ENCODE data around the gene TOPAZ1. TPM values are rescaled to one million over a fixed set of nuclear protein-coding genes. Genes with fewer than 3 reads are reported as not detected.

The TOPAZ1 gene
- total and polyA plus RNA-seq, 2 of the 13 experiments (the other 11 are each of a cell fraction or from before 2014, with no cell fraction given), result not detected

GRCh38 chr3:44321335-44321734, 79.6 kb downstream of the TOPAZ1 start (continued):
- TF ChIP-seq ZNF280B (CRISPR knock-in tag; IDR thresholded peaks at IDR 0.05; ENCODE audit: borderline replicate concordance) (no peak), ZNF484 (CRISPR knock-in tag; IDR thresholded peaks at IDR 0.05; ENCODE audit: borderline replicate concordance, low read depth) (no peak), SMYD3 (CRISPR knock-in tag; IDR thresholded peaks at IDR 0.05) (no peak), ETS1 (CRISPR knock-in tag; IDR thresholded peaks at IDR 0.05) (no peak), DRAP1 (CRISPR knock-in tag; IDR thresholded peaks at IDR 0.05) (peak; percentile 35; the same call in 1 of the 2 replicates), ZSCAN20 (CRISPR knock-in tag; IDR thresholded peaks at IDR 0.05; ENCODE audit: borderline replicate concordance) (no peak), SATB2 (CRISPR knock-in tag; IDR thresholded peaks at IDR 0.05) (no peak), TFE3 (CRISPR knock-in tag; IDR thresholded peaks at IDR 0.05) (peak; percentile 53; the same call in 1 of the 2 replicates), NFIB (CRISPR knock-in tag; IDR thresholded peaks at IDR 0.05; ENCODE audit: borderline replicate concordance) (no peak), ZNF678 (CRISPR knock-in tag; IDR thresholded peaks at IDR 0.05) (no peak), TARDBP (CRISPR knock-in tag; IDR thresholded peaks at IDR 0.05) (peak; percentile 78; the same call in 1 of the 2 replicates), PHB2 (IDR thresholded peaks at IDR 0.05; ENCODE audit: partially characterized antibody) (no peak), PCBP1 (IDR thresholded peaks at IDR 0.05; ENCODE audit: borderline replicate concordance, low read depth, low read length) (no peak), ZNF546 (CRISPR knock-in tag; conservative IDR thresholded peaks at IDR 0.05) (no peak), RXRB (CRISPR knock-in tag; IDR thresholded peaks at IDR 0.05; ENCODE audit: borderline replicate concordance) (peak; percentile 99), BORCS8-MEF2B (CRISPR knock-in tag; IDR thresholded peaks at IDR 0.05) (no peak), ZFP82 (CRISPR knock-in tag; IDR thresholded peaks at IDR 0.05; ENCODE audit: borderline replicate concordance) (no peak), DMTF1 (CRISPR knock-in tag; IDR thresholded peaks at IDR 0.05) (no peak), MATR3 (CRISPR knock-in tag; IDR thresholded peaks at IDR 0.05) (no peak), RBFOX2 (IDR thresholded peaks at IDR 0.05; ENCODE audit: low read depth, low read length) (no peak)

Measured in HepG2 (cell line).